Measurements from ENCODE around the gene ZNF516.

DNA sequence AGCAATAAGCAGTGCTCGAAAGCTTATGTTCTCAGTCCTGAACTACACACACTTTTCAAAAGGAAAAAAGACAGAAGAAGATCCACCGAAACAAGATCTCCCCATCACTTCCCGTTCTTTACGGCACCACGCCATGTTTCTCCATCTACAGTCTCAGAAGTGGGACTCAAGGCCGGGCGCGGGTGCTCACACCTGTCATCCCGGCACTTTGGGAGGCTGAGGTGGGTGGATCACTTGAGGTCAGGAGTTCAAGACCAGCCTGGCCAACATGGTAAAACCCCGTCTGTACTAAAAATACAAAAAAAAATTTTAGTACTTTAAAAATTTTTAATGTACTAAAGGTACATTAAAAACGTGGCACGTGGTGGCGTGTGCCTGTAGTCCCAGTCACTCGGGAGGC is 31.2 kb downstream of the ZNF516 start:
- TF ChIP-seq EZH2phosphoT487 (IDR thresholded peaks at IDR 0.05; ENCODE audit: borderline replicate concordance, low read length), result no peak
- TF ChIP-seq CTCF (IDR thresholded peaks at IDR 0.05; ENCODE audit: low read depth, low read length, poor library complexity, severe bottlenecking), result no peak

Measured in DOHH2 (cell line).